ENCODE data around the gene PLA2G4F. TPM values are rescaled to one million over a fixed set of nuclear protein-coding genes. Genes with fewer than 3 reads are reported as not detected.
"Not testable (repeated sequence)": the region's sequence is repeated elsewhere in the genome, so short reads cannot be mapped to it uniquely, and the experiment has no call there.

PLA2G4F gene
- total RNA-seq, 3 donors from 2014 or later, result 0.30 TPM; not detected in 2

DNA sequence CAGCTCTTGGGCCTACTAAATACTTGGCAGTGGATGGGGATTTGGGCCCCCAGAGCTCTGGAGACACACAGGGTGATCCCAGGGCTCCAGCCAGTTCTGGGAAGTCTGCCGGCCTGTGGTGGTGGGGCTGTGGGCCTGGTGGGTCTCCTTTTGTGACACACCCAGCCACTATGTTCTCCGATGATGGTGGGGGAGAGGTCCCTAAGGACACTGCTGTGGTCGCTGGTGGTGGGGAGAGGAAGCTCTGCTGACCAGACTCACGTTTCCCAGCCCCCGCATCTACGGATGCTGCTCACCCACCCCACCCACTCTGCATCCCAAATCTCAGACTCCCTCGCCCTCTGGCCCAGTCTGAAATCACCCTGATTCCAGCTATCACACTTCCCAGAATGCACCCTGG lies 62.5 kb downstream of the PLA2G4F start:
- H3K4me3 Mint-ChIP-seq, result no peak overlapping the region
- no peaks in the 10 kb centered on the region for H3K9me3 Mint-ChIP-seq
- H3K4me1 Mint-ChIP-seq (ENCODE audit: low read depth), result peaks cover 3% of the 10 kb centered on the region
- DNase-seq (no peak), ATAC-seq (no peak)
- peaks cover 13% of the 10 kb centered on the region for H3K27me3 Mint-ChIP-seq (ENCODE audit: low read depth)
- H3K36me3 Mint-ChIP-seq (ENCODE audit: insufficient read depth), result no peaks in the 10 kb centered on the region

DNA sequence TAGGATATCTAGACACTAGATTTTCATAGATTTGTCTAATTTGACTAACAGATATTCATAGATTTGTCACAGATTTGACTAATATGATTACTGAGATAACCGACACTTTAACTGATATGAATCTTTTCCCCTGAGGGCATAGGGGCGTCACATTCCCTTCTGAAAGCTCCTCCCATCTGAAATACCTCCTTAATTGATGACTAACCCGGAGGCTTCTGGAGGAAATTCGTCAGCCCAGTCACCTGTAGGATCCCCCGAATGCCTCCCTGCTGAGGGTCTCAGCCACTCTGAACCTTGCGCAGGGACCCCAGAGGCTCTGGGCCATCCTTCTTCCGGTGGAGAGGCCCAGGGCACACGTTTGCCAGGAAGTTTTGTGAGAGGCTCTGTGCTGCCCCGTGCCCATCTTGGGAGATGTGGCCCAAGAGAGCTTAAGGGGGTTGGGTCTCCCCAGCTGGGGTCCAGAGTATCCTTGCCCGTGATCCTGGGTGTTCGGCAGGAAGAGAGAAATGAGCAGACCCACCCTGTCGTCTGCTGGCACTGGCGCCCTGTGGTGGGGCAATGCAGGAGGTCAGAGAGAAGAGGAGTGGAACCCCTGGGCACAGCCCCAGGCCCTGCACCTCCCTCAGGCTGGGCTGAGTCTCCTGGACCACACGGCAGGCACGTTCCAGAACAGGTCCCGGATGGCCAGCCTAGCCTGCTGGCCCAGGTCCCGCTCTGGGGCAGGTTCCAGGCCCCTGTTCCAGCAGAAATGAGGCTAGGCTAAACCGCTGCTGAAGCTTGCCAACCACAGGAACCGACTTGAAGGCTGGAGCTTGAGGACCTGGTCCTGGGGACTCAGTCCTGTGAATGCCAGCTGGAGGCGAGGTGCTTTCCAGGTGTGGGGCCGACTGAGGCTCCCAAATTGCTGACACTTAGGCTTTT lies 63.8 kb downstream of the PLA2G4F start:
- Mint-ChIP-seq H3K9me3 (no peaks in the 10 kb centered on the region), H3K4me1 (ENCODE audit: low read depth) (peaks cover 3% of the 10 kb centered on the region), H3K36me3 (ENCODE audit: insufficient read depth) (no peaks in the 10 kb centered on the region), H3K4me3 (no peak overlapping the region), H3K27me3 (ENCODE audit: low read depth) (peaks cover 8% of the 10 kb centered on the region)
- ATAC-seq (peak; percentile 62 to 63), DNase-seq (no peak)

DNA sequence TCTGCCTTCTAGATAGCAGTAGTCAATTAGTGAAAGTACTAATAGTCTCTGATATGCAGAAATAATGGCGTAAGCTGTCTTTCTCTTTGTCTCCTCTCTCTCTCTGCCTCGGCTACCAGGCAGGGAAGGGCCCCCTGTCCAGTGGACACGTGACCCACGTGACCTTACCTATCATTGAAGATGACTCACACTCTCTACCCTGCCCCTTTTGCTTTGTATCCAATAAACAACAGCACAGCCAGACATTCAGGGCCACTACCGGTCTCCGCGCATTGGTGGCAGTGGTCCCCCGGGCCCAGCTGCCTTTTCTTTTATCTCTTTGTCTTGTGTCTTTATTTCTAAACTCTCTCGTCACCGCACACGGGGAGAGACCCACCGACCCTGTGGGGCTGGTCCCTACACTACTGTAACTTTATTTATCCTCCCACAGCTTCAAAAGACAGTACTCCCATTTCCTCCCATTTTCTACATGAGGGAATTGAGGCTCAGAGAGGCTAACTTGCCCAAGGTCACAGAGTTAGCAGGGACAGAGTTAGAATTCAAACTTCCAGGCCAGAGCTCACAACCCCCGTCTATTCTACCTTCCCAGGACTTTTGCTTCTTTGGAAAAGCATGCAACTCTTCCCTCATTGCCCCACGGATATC lies 64.6 kb downstream of the PLA2G4F start:
- not testable (repeated sequence) for H3K36me3 Mint-ChIP-seq (ENCODE audit: insufficient read depth); H3K9me3 Mint-ChIP-seq; DNase-seq; H3K4me1 Mint-ChIP-seq (ENCODE audit: low read depth); ATAC-seq; H3K4me3 Mint-ChIP-seq; H3K27me3 Mint-ChIP-seq (ENCODE audit: low read depth)

DNA sequence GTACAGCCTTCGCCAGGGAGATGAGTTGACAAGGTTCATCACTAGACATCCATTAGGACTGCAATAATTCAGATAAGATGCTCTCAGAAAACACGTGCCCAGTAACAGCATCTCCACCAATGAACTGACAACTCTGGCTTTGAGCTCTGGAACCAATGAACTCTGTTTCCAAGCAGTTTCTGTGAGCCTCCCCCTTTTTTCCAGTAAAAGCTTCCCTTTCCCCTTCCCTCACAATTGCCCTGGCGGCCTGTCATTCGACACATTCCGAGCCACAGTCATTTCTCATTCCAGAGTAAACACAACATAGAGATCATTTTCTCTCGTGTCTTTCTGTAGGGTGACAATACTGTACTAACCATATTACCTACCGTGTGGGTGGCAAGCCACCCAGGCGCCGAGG lies 65.7 kb downstream of the PLA2G4F start:
- Mint-ChIP-seq H3K27me3 (ENCODE audit: low read depth) (peaks cover 5% of the 10 kb centered on the region), H3K9me3 (no peaks in the 10 kb centered on the region)
- DNase-seq, result no peak

DNA sequence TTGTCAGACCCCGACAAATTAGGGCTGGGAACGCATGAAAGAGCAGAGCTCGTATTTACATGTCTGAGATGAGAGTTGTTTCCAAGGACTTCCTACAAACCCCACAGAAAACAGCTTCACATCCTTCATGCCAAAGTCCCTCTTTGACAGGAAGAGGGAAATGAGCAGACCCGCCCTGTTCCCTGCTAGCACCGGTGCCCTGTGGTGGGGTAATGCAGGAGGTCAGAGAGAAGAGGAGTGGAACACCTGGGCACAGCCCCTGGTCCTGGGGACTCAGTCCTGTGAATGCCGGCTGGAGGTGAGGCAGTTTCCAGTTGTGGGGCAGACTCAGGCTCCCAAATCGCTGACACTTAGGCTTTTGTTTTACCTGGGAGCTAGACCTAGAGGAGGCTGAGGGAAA lies 66.1 kb downstream of the PLA2G4F start:
- no peaks in the 10 kb centered on the region for H3K9me3 Mint-ChIP-seq
- no peak for ATAC-seq
- peaks cover 5% of the 10 kb centered on the region for H3K27me3 Mint-ChIP-seq (ENCODE audit: low read depth)
- no peak for DNase-seq
- H3K36me3 Mint-ChIP-seq (ENCODE audit: insufficient read depth), result no peaks in the 10 kb centered on the region
- no peak overlapping the region for H3K4me3 Mint-ChIP-seq
- peaks cover 3% of the 10 kb centered on the region for H3K4me1 Mint-ChIP-seq (ENCODE audit: low read depth)

More for the DNA sequence above, 65.7 kb downstream of the PLA2G4F start:
- no peak overlapping the region for H3K4me3 Mint-ChIP-seq
- peaks cover 3% of the 10 kb centered on the region for H3K4me1 Mint-ChIP-seq (ENCODE audit: low read depth)
- no peaks in the 10 kb centered on the region for H3K36me3 Mint-ChIP-seq (ENCODE audit: insufficient read depth)
- ATAC-seq, result no peak

DNA sequence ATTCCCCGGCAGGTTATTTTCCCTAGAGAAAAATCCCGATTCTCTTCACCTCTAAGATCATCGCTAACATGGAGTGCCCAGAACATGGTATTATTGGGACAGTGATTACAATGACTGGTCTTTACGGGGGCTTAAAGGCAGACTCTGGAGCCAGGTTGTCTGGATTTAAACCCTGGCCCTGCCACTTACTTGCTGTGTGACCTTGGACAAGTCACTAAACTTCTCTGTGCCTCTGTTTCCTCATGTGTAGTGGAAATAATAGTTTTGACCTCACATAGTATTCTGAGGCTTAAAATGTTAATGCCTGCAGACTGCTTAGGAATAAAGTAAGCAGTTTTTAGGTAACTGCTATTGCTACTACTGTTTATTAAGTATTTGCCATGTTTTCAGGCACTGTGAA lies 66.5 kb downstream of the PLA2G4F start:
- Mint-ChIP-seq H3K9me3 (no peaks in the 10 kb centered on the region), H3K27me3 (ENCODE audit: low read depth) (peaks cover 5% of the 10 kb centered on the region), H3K36me3 (ENCODE audit: insufficient read depth) (no peaks in the 10 kb centered on the region), H3K4me1 (ENCODE audit: low read depth) (peaks cover 3% of the 10 kb centered on the region), H3K4me3 (no peak overlapping the region)
- DNase-seq (no peak), ATAC-seq (no peak)

Other genes starting within 250 kb of the PLA2G4F start
- 10 to 100 TPM; 25.7 to 33.8 (median 27.6) TPM for gene EHD4, start 184.1 kb downstream of the PLA2G4F start, total RNA-seq
- gene PLA2G4E, start 135.6 kb downstream of the PLA2G4F start, total RNA-seq, result not detected
- not detected for gene PLA2G4D, start 62.1 kb downstream of the PLA2G4F start, total RNA-seq
- gene VPS39, start 51.7 kb upstream of the PLA2G4F start, total RNA-seq, result 10 to 100 TPM; 37.2 to 45.6 (median 41.6) TPM
- gene GANC, start 116.6 kb upstream of the PLA2G4F start, total RNA-seq, result 10 to 100 TPM in 1 of 3 donors, 1 to 10 TPM in 2; 7.1 to 10.7 (median 8.0) TPM
- 10 to 100 TPM; 47.1 to 57.0 (median 56.4) TPM for gene TMEM87A, start 116.8 kb upstream of the PLA2G4F start, total RNA-seq
- gene CAPN3, start 202.9 kb upstream of the PLA2G4F start, total RNA-seq, result 1 to 10 TPM in 2 of 3 donors, under 1 TPM in 1; 0.33 to 1.9 (median 1.5) TPM

All from activated T-cell treated with anti-CD3 and anti-CD28 coated beads, Interleukin-2, amount 50 U/mL, for 4 hours (primary cell).